K562 (cell line): Measurements from ENCODE around the gene MPC2. TPM values are rescaled to one million over a fixed set of nuclear protein-coding genes. Genes with fewer than 3 reads are reported as not detected.

Source experiments
- ATAC-seq: fragments of 200-7000 bp; cut with Tn5 transposase; 3 replicates; pipeline ENCODE4 v1.9.1; 2020; ENCODE audit warnings: moderate library complexity
- BruUV-seq: library from RNA; stranded (reverse); fragments of 400-500 nt; replicated peaks from 2 replicates; lab custom pipeline; 2021; lab: Mats Ljungman, UMichigan
- CTCF ChIA-PET: fragments of 300-600 bp; formaldehyde crosslinking; extraction: SDS; loops from one replicate; lab custom pipeline; 2021; ENCODE audit warnings: low intra/inter-chr PET ratio; lab: Yijun Ruan, JAX
- POLR2A ChIA-PET: fragments of 300-600, 350-650 bp; sonication (Branson Sonifier 250); formaldehyde crosslinking; extraction: SDS; loops from one replicate; lab custom pipeline; 2021; ENCODE audit warnings: antibody characterized with exemption, inconsistent platforms; lab: Yijun Ruan, JAX
- DNase-seq, 4 experiments: peaks; one replicate each; pipeline versions ENCODE4 v3.0.0 to v3.0.0-alpha.2; 2011 to 2018; ENCODE audit warnings: low spot score in 3 of 4, mixed read lengths in 3 of 4; ENCODE audit errors: extremely low read depth in 1 of 4
- FAIRE-seq: peaks from 2 replicates; lab custom pipeline; 2011; peaks lifted over from hg19 to GRCh38; lab: Jason Lieb, UNC
- H2AFZ ChIP-seq: 2 replicates; pipeline ENCODE4 v1.6.0; 2011; ENCODE audit warnings: low read depth, low read length, control low read depth, inconsistent platforms
- H3K27ac ChIP-seq: fragments of 200-600 bp; 3 replicates; pipeline ENCODE4 v1.8.0; 2011; ENCODE audit warnings: low read depth, mild to moderate bottlenecking, control low read depth, inconsistent platforms, low read length, moderate library complexity, mixed read lengths; ENCODE audit errors: extremely low read depth
- H3K27me3 ChIP-seq, 2 experiments: fragments of 300-600 bp in 1 of 2; 2 replicates in 1 of 2; 3 replicates in 1 of 2; pipeline versions ENCODE4 v1.6.0 to v1.8.0; 2011; ENCODE audit warnings: inconsistent platforms in 2 of 2, low read length in 2 of 2, mild to moderate bottlenecking in 1 of 2, mixed read lengths in 1 of 2, moderate library complexity in 1 of 2; ENCODE audit not compliant: control insufficient read depth in 2 of 2, insufficient read depth in 2 of 2
- H3K36me3 ChIP-seq: fragments of 300-600 bp; 3 replicates; pipeline ENCODE4 v1.8.0; 2011; ENCODE audit warnings: mild to moderate bottlenecking, low read length, inconsistent platforms; ENCODE audit not compliant: control insufficient read depth, insufficient read depth
- H3K4me1 ChIP-seq, 2 experiments: fragments of 200-600 bp in 1 of 2; replicated peaks in 1 of 2; 2 replicates in 1 of 2; 3 replicates in 1 of 2; pipeline versions ENCODE4 v1.5.1 to v1.8.0; 2011; ENCODE audit warnings: inconsistent platforms in 2 of 2, low read length in 2 of 2, mild to moderate bottlenecking in 1 of 2, mixed read lengths in 1 of 2, moderate library complexity in 1 of 2; ENCODE audit not compliant: control insufficient read depth in 2 of 2, insufficient read depth in 2 of 2
- H3K4me2 ChIP-seq: 2 replicates; pipeline ENCODE4 v1.6.1; 2011; ENCODE audit warnings: low read length, control low read depth, inconsistent platforms, mixed read lengths; ENCODE audit not compliant: insufficient read depth
- H3K4me3 ChIP-seq: fragments of 200-600 bp; sonication (generic), shearing (Covaris generic); 2 replicates; pipeline ENCODE4 v1.5.1; 2016; ENCODE audit warnings: control low read depth, inconsistent platforms
- H3K79me2 ChIP-seq: fragments of 200-600 bp; 3 replicates; pipeline ENCODE4 v1.8.0; 2011; ENCODE audit warnings: low read length, inconsistent platforms; ENCODE audit not compliant: control insufficient read depth, insufficient read depth
- H3K9ac ChIP-seq, 2 experiments: 2 replicates each; pipeline versions ENCODE4 v1.6.0 to v1.6.1; 2011; ENCODE audit warnings: low read depth in 2 of 2, low read length in 2 of 2, control low read depth in 1 of 2, inconsistent platforms in 1 of 2, mild to moderate bottlenecking in 1 of 2, mixed read lengths in 1 of 2; ENCODE audit not compliant: insufficient read depth in 1 of 2
- H3K9me1 ChIP-seq: one replicate; pipeline ENCODE4 v1.6.0; 2011; ENCODE audit warnings: inconsistent platforms, mild to moderate bottlenecking, low read length, moderate library complexity; ENCODE audit not compliant: control insufficient read depth, insufficient read depth
- H3K9me3 ChIP-seq: replicated peaks from 2 replicates; pipeline ENCODE4 v1.5.1; 2011; ENCODE audit warnings: low read depth, low read length, inconsistent platforms; ENCODE audit not compliant: control insufficient read depth, insufficient read depth
- H4K20me1 ChIP-seq: replicated peaks from 2 replicates; pipeline ENCODE4 v1.6.1; 2011; ENCODE audit warnings: low read length, inconsistent platforms, mixed read lengths; ENCODE audit not compliant: control insufficient read depth, insufficient read depth
- DPF2 ChIP-seq: fragments of 450-650 bp; IDR thresholded peaks from 2 replicates; pipeline ENCODE4 v1.6.1; 2016
- EP300 ChIP-seq: IDR thresholded peaks from 2 replicates; pipeline ENCODE4 v1.6.1; 2012; ENCODE audit warnings: low read length, improper control_type of control experiment
- MAZ ChIP-seq, 2 experiments: fragments of 450-650 bp in 1 of 2; sonication (generic) in 1 of 2; formaldehyde crosslinking; IDR thresholded peaks in 1 of 2; conservative IDR thresholded peaks in 1 of 2; 2 replicates each; pipeline versions ENCODE4 v1.4.0 to v1.5.0; 2020; ENCODE audit warnings: mild to moderate bottlenecking in 1 of 2, missing genetic modification reagents in 1 of 2
- NCOR1 ChIP-seq: fragments of 450-650 bp; IDR thresholded peaks from 2 replicates; pipeline ENCODE4 v1.6.1; 2016; ENCODE audit warnings: mild to moderate bottlenecking, moderate library complexity
- SMAD1 ChIP-seq: fragments of 150-350 bp; IDR thresholded peaks from 2 replicates; pipeline ENCODE4 v1.6.1; 2014; ENCODE audit warnings: low read length, low read depth; ENCODE audit not compliant: partially characterized antibody
- SMARCA4 ChIP-seq: fragments of 450-650 bp; IDR thresholded peaks from 2 replicates; pipeline ENCODE4 v1.6.1; 2016
- SMARCC2 ChIP-seq: fragments of 450-650 bp; IDR thresholded peaks from 2 replicates; pipeline ENCODE4 v1.6.1; 2017; ENCODE audit warnings: antibody characterized with exemption, moderate library complexity, mild to moderate bottlenecking, low read depth
- STAT5A ChIP-seq: IDR thresholded peaks from 2 replicates; pipeline ENCODE4 v1.6.1; 2012; ENCODE audit warnings: low read length, inconsistent platforms, borderline replicate concordance
- TAL1 ChIP-seq: fragments of 450-650 bp; IDR thresholded peaks from 2 replicates; pipeline ENCODE4 v1.6.1; 2016; ENCODE audit warnings: mild to moderate bottlenecking
- TEAD4 ChIP-seq, 2 experiments: sonication (generic) in 1 of 2; formaldehyde crosslinking in 1 of 2; IDR thresholded peaks; 2 replicates each; pipeline versions ENCODE4 v1.6.1 to v1.8.0; 2012 to 2022; ENCODE audit warnings: borderline replicate concordance in 1 of 2, inconsistent platforms in 1 of 2, low read length in 1 of 2, mild to moderate bottlenecking in 1 of 2, missing genetic modification reagents in 1 of 2
- ZNF311 ChIP-seq: fragments of 250-450 bp; sonication (Bioruptor Pico); IDR thresholded peaks from 2 replicates; pipeline ENCODE4 v1.4.0; 2020; ENCODE audit warnings: mild to moderate bottlenecking, moderate library complexity
- WGBS: fragments of 100-300 bp; shearing (Covaris generic); methylation state at CpG from one replicate; pipeline ENCODE4 v1.1.6; 2016; ENCODE audit warnings: low coverage, mixed read lengths; ENCODE audit not compliant: insufficient coverage; ENCODE audit errors: missing lambda C conversion rate; 5-methylcytosine and 5-hydroxymethylcytosine counted together
- in situ Hi-C: fragments of 300-500 bp; cut with MboI; formaldehyde crosslinking; loops from 4 replicates; pipeline ENCODE4 v1.15.0; 2018; ENCODE audit warnings: inconsistent platforms, mixed read lengths
- intact Hi-C: fragments of 100-400 bp; cut with micrococcal nuclease; formaldehyde crosslinking; loops from 2 replicates; pipeline ENCODE4 v1.14.2; 2022
- polyA plus RNA-seq, 8 experiments: library from polyadenylated mRNA; depleted of rRNA in 4 of 8; stranded (reverse) in 5 of 8; unstranded in 3 of 8; fragments of >200 nt; fragmentation: Nextera tagmentation in 2 of 8; fragmentation: Illumina TruSeq in 1 of 8; extraction: Ambion mirVana in 2 of 8; extraction: Trizol in 1 of 8; gene quantifications; 2 replicates each; pipeline versions ENCODE4 v1.2.1 to v1.2.3, GENCODE V29; 2011 to 2014; ENCODE audit warnings: inconsistent platforms in 1 of 8, missing spikeins in 1 of 8
- total RNA-seq, 7 experiments: library from RNA; depleted of rRNA in 6 of 7; stranded (reverse); fragments of >200 nt in 6 of 7; fragmentation: Illumina TruSeq in 2 of 7; extraction: Trizol in 2 of 7; gene quantifications; 2 replicates each; pipeline versions ENCODE4 v1.2.1 to v1.2.3, GENCODE V29; 2011 to 2021; ENCODE audit warnings: low replicate concordance in 1 of 7
- TF ChIP-seq, protein P1 (sequence below), 2 experiments: fragments of 450-650 bp; IDR thresholded peaks; 2 replicates each; pipeline ENCODE4 v1.6.1; 2016; ENCODE audit warnings: mild to moderate bottlenecking in 2 of 2, borderline replicate concordance in 1 of 2, low read depth in 1 of 2, moderate library complexity in 1 of 2

MPC2 gene
- total and polyA plus RNA-seq, 9 of the 15 experiments (the other 6 are each of a cell fraction or from before 2014, with no cell fraction given) = 70.7 to 179 (median 144) TPM

DNA sequence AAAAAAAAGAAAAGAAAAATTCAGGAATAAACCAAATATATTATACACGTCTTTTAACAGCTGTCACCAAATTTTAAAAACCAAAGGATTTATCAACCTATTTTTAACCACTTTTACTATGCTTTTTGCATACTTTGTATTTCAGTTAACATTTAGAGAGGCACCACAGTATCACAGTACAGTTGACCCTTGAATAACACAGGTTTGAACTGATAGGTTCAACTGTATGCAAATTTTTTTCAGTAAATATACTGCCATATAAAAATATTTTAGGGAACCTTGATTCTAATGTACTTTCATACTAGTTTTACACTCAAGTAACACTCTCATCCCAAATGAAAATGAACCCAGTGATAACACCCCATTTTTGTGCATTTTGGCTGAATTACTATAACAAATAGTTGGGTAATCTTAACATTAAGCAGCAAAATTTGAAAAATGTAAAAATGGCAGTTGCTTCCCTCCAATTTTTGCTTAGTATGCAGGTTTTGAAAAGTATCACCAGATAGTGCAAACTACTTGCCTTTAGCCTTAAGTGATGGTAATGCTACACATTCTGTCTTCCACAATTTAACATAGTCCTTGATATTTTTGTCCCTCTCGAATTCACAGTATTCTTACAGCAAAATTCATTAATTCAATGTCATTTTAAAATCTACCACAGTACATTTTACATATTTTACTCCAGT lies 12.2 kb downstream of the MPC2 start (continued):
- TF ChIP-seq MAZ (CRISPR knock-in tag; conservative IDR thresholded peaks at IDR 0.05 in 1 of 2, IDR thresholded peaks at IDR 0.05 in 1 of 2) (no peak), ZNF311 (peak; percentile 37; the same call in 1 of the 2 replicates), SMAD1 (no peak)

DNA sequence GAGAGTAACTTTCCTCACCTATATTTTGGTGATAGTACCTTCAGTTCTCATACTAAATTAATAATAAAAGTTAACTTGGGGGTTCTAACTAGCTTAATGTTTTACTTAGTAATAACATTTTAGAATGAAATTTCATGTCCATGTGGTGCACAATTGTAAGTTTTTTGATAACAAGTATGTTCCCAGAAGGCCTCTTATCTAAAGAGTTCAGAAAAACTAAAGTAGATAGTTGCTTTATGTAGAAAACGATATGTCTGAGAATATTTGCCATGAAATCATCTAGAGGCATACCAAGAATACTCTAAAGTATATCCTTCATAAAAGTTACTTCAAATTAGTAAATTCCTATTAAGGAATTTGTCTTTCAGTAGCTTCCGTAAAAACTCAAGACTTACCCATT lies 12.8 kb downstream of the MPC2 start:
- ATAC-seq = no peak
- in situ Hi-C loops = no loop called here
- POLR2A ChIA-PET = interaction anchor here (0.7 to 1.7 kb wide), 5 partner anchors 9 to 257 kb away, joined by 3 to 11 read pairs (median 3); partner anchors contain the start of genes ADCY10, DCAF6 and MPC2
- TF ChIP-seq, protein P1, sequence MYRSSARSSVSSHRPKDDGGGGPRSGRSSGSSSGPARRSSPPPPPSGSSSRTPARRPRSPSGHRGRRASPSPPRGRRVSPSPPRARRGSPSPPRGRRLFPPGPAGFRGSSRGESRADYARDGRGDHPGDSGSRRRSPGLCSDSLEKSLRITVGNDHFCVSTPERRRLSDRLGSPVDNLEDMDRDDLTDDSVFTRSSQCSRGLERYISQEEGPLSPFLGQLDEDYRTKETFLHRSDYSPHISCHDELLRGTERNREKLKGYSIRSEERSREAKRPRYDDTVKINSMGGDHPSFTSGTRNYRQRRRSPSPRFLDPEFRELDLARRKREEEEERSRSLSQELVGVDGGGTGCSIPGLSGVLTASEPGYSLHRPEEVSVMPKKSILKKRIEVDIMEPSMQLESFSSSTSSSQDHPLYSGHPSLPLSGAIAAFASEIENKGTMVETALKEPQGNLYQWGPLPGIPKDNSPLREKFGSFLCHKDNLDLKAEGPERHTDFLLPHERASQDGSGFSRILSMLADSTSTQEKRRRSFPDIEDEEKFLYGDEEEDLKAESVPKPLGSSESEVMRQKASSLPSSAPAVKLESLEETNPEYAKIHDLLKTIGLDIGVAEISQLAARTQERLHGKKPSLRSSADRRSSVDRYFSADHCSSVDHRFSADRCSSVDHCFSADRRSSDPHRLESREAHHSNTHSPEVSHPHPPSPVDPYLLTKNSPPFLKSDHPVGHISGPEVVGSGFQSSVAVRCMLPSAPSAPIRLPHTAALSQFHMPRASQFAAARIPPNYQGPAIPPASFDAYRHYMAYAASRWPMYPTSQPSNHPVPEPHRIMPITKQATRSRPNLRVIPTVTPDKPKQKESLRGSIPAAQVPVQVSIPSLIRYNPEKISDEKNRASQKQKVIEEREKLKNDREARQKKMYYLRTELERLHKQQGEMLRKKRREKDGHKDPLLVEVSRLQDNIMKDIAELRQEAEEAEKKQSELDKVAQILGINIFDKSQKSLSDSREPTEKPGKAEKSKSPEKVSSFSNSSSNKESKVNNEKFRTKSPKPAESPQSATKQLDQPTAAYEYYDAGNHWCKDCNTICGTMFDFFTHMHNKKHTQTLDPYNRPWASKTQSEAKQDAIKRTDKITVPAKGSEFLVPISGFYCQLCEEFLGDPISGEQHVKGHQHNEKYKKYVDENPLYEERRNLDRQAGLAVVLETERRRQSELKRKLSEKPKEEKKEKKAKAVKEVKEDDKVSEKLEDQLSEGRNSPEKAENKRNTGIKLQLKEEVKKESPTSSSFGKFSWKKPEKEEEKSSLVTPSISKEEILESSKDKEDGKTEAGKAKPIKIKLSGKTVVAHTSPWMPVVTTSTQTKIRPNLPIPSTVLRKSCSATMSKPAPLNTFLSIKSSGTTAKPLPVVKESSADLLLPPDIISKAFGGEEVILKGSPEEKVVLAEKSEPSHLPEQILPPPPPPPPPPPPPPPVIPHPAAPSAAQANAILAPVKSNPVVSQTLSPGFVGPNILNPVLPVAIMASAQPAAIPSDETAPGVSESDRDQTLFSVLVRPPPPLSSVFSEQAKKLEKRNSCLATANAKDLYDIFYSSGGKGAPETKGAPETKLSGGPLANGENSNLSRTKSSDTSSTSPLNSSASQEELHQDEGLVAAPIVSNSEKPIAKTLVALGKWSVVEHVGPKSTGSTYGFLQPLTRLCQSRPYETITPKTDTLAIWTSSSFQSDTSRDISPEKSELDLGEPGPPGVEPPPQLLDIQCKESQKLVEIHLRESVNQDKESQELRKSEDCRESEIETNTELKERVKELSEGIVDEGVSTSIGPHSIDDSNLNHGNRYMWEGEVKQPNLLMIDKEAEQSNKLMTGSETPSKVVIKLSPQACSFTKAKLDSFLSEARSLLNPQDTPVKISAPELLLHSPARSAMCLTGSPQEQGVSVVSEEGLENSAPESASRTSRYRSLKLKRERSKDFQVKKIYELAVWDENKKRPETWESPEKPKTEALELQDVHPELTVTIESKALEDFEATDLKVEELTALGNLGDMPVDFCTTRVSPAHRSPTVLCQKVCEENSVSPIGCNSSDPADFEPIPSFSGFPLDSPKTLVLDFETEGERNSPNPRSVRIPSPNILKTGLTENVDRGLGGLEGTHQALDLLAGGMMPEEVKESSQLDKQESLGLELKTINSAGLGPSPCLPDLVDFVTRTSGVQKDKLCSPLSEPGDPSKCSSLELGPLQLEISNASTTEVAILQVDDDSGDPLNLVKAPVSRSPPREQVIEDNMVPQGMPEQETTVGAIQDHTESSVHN (IDR thresholded peaks at IDR 0.05; ENCODE audit: borderline replicate concordance in 1 of 2, low read depth in 1 of 2) = 0 out of 4 replicates have a peak, but pooled peaks of 1 of the 2 experiments have one; percentile 17
- peak; percentile 66; the same call in 1 of the 2 replicates for TF ChIP-seq TEAD4 (IDR thresholded peaks at IDR 0.05; ENCODE audit: low read length)
- no peak for TF ChIP-seq TEAD4 (CRISPR knock-in tag; IDR thresholded peaks at IDR 0.05; ENCODE audit: borderline replicate concordance)
- TF ChIP-seq STAT5A = 0 out of 2 replicates have a peak, but pooled peaks have one; percentile 12
- 0 out of 2 replicates have a peak, but pooled peaks have one; percentile 36 for TF ChIP-seq SMARCA4
- TF ChIP-seq TAL1 = peak; percentile 47; the same call in 1 of the 2 replicates
- TF ChIP-seq DPF2 = peak; percentile 45; the same call in 1 of the 2 replicates
- TF ChIP-seq NCOR1 = peak; percentile 61
- peak; percentile 71; the same call in 1 of the 2 replicates for TF ChIP-seq EP300
- TF ChIP-seq SMARCC2 = no peak

More for the DNA sequence above, 12.8 kb downstream of the MPC2 start:
- H3K79me2 ChIP-seq = peaks cover 93% of the 10 kb centered on the region
- H2AFZ ChIP-seq = peak overlapping the region; percentile 28; the same call in 1 of the 2 replicates
- H3K4me3 ChIP-seq = no peak overlapping the region
- H3K4me1 ChIP-seq = peaks cover 26 to 55% of the 10 kb centered on the region in 2 experiments
- H3K27me3 ChIP-seq = no peaks in the 10 kb centered on the region
- DNase-seq (no peak), FAIRE-seq (no peak)
- WGBS = 3% methylated on average over 2 of the region's 2 CpGs
- peak overlapping the region; percentile 76; the same call in 2 of the 3 replicates for H3K27ac ChIP-seq
- peaks cover 32% of the 10 kb centered on the region for H3K36me3 ChIP-seq
- no peaks in the 10 kb centered on the region for H3K9me1 ChIP-seq
- H3K9ac ChIP-seq = peak overlapping the region in 1 of 2 experiments; percentile 67; a peak in 2 of 4 replicates
- intact Hi-C loops = loop anchor here (5.0 kb wide), 1 partner anchor 202 kb away; the partner anchor contains the start of gene MPZL1
- no peaks in the 10 kb centered on the region for H3K9me3 ChIP-seq
- BruUV-seq = no TSS peak
- CTCF ChIA-PET = no interaction called here
- H3K4me2 ChIP-seq = no peak overlapping the region
- H4K20me1 ChIP-seq = no peaks in the 10 kb centered on the region
